ENCODE measurements around the gene ZNF592.

DNA sequence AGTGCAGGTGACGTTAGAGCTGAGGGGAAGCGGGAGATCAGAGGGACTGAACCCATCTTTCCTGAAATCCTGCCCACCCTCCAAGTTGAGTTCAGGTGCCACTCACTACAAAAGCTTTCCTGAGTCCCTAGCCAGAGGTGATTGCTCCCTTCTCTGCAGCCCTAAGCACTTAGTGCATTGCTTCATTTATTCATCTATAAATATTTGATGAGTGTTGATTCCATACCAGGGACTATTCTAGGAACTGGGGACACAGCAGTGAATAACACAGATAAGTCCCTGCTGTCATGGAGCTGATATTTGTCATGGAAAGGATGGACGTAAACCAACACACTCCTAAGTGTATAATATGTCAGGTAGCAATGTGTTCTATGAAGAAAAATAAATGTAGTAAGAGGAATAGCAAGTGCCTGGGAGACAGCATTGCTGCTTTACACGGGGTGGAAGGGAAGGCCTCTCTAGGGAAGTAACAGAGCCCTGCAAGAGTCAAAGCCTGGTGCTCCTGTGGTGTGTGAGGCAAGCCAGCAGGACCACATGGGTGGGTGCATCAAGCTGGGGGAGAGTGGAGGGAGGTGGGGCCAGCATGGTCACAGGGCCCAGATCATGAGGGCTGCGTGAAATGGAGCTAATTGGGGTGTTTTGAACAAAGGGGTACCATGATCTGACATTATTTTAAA lies 87.4 kb downstream of the ZNF592 start:
- TF ChIP-seq, protein P1, sequence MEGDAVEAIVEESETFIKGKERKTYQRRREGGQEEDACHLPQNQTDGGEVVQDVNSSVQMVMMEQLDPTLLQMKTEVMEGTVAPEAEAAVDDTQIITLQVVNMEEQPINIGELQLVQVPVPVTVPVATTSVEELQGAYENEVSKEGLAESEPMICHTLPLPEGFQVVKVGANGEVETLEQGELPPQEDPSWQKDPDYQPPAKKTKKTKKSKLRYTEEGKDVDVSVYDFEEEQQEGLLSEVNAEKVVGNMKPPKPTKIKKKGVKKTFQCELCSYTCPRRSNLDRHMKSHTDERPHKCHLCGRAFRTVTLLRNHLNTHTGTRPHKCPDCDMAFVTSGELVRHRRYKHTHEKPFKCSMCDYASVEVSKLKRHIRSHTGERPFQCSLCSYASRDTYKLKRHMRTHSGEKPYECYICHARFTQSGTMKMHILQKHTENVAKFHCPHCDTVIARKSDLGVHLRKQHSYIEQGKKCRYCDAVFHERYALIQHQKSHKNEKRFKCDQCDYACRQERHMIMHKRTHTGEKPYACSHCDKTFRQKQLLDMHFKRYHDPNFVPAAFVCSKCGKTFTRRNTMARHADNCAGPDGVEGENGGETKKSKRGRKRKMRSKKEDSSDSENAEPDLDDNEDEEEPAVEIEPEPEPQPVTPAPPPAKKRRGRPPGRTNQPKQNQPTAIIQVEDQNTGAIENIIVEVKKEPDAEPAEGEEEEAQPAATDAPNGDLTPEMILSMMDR (IDR thresholded peaks at IDR 0.05; ENCODE audit: low read length), result no peak
- TF ChIP-seq EZH2 (IDR thresholded peaks at IDR 0.05; ENCODE audit: borderline replicate concordance, low read length), result no peak

All from OCI-LY1 (cell line).